Measurements from ENCODE around the gene DCLK2.

- TF ChIP-seq GATA3 (IDR thresholded peaks at IDR 0.05; ENCODE audit: low read depth, low read length): no peak
- TF ChIP-seq GATA2 (IDR thresholded peaks at IDR 0.05; ENCODE audit: low read depth, low read length): peak; percentile 68
Measured at GRCh38 chr4:150079081-150079581, 886 bp downstream of the DCLK2 start.
